ENCODE measurements around the gene VDR.

GRCh38 chr12:47821346-47821706 is 83.5 kb downstream of the VDR start:
- TF ChIP-seq CTCF (IDR thresholded peaks at IDR 0.05) (no peak), EZH2 (IDR thresholded peaks at IDR 0.05; ENCODE audit: borderline replicate concordance, insufficient read depth, low read depth, low read length, poor library complexity, severe bottlenecking) (no peak)
